Spleen (tissue), 7 donors: Measurements from ENCODE around the gene ECM1.

Experiments
- POLR2A ChIP-seq, 3 donors: fragments of 450-650 bp; IDR thresholded peaks; one replicate each; pipeline ENCODE4 v1.5.1; 2017; ENCODE audit warnings: antibody characterized with exemption in 3 of 3, mild to moderate bottlenecking in 1 of 3
- POLR2AphosphoS5 ChIP-seq, 3 donors: sonication (generic); formaldehyde crosslinking; IDR thresholded peaks; one replicate each; pipeline ENCODE4 v1.5.1; 2017; ENCODE audit warnings: antibody characterized with exemption in 3 of 3
- TF ChIP-seq, protein P1 (sequence below), 11 experiments: fragments of 200-600 bp in 7 of 11; fragments of 450-650 bp in 4 of 11; sonication (generic) in 4 of 11; IDR thresholded peaks in 8 of 11; conservative IDR thresholded peaks in 3 of 11; 1 replicate in 7 of 11; 2 replicates in 4 of 11; pipeline versions ENCODE4 v1.4.0 to v1.8.0; 2016 to 2021; ENCODE audit warnings: antibody characterized with exemption in 11 of 11, inconsistent platforms in 4 of 11, mild to moderate bottlenecking in 1 of 11
- donor health status: DM: no; HTN: no; CAD: no; lungs with moderate emphysema.
- donor health status: DM: no; HTN: no; CAD: no.
- donor health status: DM: no; HTN: no; CAD: no.

GRCh38 chr1:150474869-150475268 is 33.0 kb upstream of the ECM1 start:
- TF ChIP-seq, protein P1, sequence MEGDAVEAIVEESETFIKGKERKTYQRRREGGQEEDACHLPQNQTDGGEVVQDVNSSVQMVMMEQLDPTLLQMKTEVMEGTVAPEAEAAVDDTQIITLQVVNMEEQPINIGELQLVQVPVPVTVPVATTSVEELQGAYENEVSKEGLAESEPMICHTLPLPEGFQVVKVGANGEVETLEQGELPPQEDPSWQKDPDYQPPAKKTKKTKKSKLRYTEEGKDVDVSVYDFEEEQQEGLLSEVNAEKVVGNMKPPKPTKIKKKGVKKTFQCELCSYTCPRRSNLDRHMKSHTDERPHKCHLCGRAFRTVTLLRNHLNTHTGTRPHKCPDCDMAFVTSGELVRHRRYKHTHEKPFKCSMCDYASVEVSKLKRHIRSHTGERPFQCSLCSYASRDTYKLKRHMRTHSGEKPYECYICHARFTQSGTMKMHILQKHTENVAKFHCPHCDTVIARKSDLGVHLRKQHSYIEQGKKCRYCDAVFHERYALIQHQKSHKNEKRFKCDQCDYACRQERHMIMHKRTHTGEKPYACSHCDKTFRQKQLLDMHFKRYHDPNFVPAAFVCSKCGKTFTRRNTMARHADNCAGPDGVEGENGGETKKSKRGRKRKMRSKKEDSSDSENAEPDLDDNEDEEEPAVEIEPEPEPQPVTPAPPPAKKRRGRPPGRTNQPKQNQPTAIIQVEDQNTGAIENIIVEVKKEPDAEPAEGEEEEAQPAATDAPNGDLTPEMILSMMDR (IDR thresholded peaks at IDR 0.05 in 8 of 11, conservative IDR thresholded peaks at IDR 0.05 in 3 of 11): no peak
- TF ChIP-seq POLR2A (IDR thresholded peaks at IDR 0.05) (no peak), POLR2AphosphoS5 (IDR thresholded peaks at IDR 0.05) (no peak)
